ENCODE measurements around the gene EIF4E1B. TPM values are rescaled to one million over a fixed set of nuclear protein-coding genes. Genes with fewer than 3 reads are reported as not detected.
A peak's percentile ranks its signal among the peaks of the same experiment; 100 is the strongest.

Gene EIF4E1B
- total and polyA plus RNA-seq, 2 donors (not counting 1 experiment from before 2014, with no cell fraction given): not detected

- H3K4me2 ChIP-seq (ENCODE audit: extremely low read depth, insufficient read depth, low read length): no peak overlapping the region
- no peaks in the 10 kb centered on the region for H3K79me2 ChIP-seq (ENCODE audit: control insufficient read depth, insufficient read depth, low read length)
- no peak overlapping the region for H3K4me3 ChIP-seq (replicated peaks in 1 of 4; ENCODE audit: control extremely low read depth in 1 of 4, insufficient read depth in 1 of 4, low read depth in 3 of 4, low read length in 4 of 4)
- peak in 1 of 2 donors; percentile 34 for DNase-seq (ENCODE audit: low read depth in 2 of 2)
- no peak overlapping the region for H3K9ac ChIP-seq (ENCODE audit: insufficient read depth, low read length)
- no peaks in the 10 kb centered on the region for H4K20me1 ChIP-seq (ENCODE audit: control insufficient read depth, extremely low read depth, insufficient read depth, low read length)
- no peaks in the 10 kb centered on the region for H3K36me3 ChIP-seq (ENCODE audit: control insufficient read depth, insufficient read depth, low read length)
- no peak overlapping the region for H2AFZ ChIP-seq (ENCODE audit: low read length)
- no peaks in the 10 kb centered on the region for H3K9me3 ChIP-seq (ENCODE audit: control insufficient read depth, insufficient read depth, low read depth, low read length)
- TF ChIP-seq CTCF (conservative IDR thresholded peaks at IDR 0.05 in 1 of 2, IDR thresholded peaks at IDR 0.05 in 1 of 2; ENCODE audit: low read depth in 1 of 2, low read length in 2 of 2) (no peak), EZH2 (IDR thresholded peaks at IDR 0.05; ENCODE audit: low read length, missing control alignments) (no peak)
- no peak overlapping the region for H3K27ac ChIP-seq (ENCODE audit: insufficient read depth, low read length)
- no peaks in the 10 kb centered on the region for H3K4me1 ChIP-seq (ENCODE audit: control insufficient read depth, extremely low read depth, insufficient read depth, low read length)
- H3K27me3 ChIP-seq (ENCODE audit: control insufficient read depth, insufficient read depth, low read length): peaks cover 15% of the 10 kb centered on the region
Measured at GRCh38 chr5:176639981-176640380, 9.5 kb downstream of the EIF4E1B start.

GRCh38 chr5:176640616-176641015, 10.1 kb downstream of the EIF4E1B start:
- H3K27me3 ChIP-seq (ENCODE audit: control insufficient read depth, insufficient read depth, low read length): peaks cover 11% of the 10 kb centered on the region
- H3K36me3 ChIP-seq (ENCODE audit: control insufficient read depth, insufficient read depth, low read length): no peaks in the 10 kb centered on the region
- no peak overlapping the region for H3K9ac ChIP-seq (ENCODE audit: insufficient read depth, low read length)
- no peak for TF ChIP-seq CTCF (conservative IDR thresholded peaks at IDR 0.05 in 1 of 2, IDR thresholded peaks at IDR 0.05 in 1 of 2; ENCODE audit: low read depth in 1 of 2, low read length in 2 of 2)
- TF ChIP-seq EZH2 (IDR thresholded peaks at IDR 0.05; ENCODE audit: low read length, missing control alignments): no peak
- no peaks in the 10 kb centered on the region for H3K9me3 ChIP-seq (ENCODE audit: control insufficient read depth, insufficient read depth, low read depth, low read length)
- H2AFZ ChIP-seq (ENCODE audit: low read length): no peak overlapping the region
- no peak for DNase-seq (ENCODE audit: low read depth in 2 of 2)
- H3K79me2 ChIP-seq (ENCODE audit: control insufficient read depth, insufficient read depth, low read length): no peaks in the 10 kb centered on the region
- H4K20me1 ChIP-seq (ENCODE audit: control insufficient read depth, extremely low read depth, insufficient read depth, low read length): no peaks in the 10 kb centered on the region
- no peaks in the 10 kb centered on the region for H3K4me1 ChIP-seq (ENCODE audit: control insufficient read depth, extremely low read depth, insufficient read depth, low read length)
- no peak overlapping the region for H3K4me3 ChIP-seq (replicated peaks in 1 of 4; ENCODE audit: control extremely low read depth in 1 of 4, insufficient read depth in 1 of 4, low read depth in 3 of 4, low read length in 4 of 4)
- no peak overlapping the region for H3K4me2 ChIP-seq (ENCODE audit: extremely low read depth, insufficient read depth, low read length)
- H3K27ac ChIP-seq (ENCODE audit: insufficient read depth, low read length): no peak overlapping the region

DNA sequence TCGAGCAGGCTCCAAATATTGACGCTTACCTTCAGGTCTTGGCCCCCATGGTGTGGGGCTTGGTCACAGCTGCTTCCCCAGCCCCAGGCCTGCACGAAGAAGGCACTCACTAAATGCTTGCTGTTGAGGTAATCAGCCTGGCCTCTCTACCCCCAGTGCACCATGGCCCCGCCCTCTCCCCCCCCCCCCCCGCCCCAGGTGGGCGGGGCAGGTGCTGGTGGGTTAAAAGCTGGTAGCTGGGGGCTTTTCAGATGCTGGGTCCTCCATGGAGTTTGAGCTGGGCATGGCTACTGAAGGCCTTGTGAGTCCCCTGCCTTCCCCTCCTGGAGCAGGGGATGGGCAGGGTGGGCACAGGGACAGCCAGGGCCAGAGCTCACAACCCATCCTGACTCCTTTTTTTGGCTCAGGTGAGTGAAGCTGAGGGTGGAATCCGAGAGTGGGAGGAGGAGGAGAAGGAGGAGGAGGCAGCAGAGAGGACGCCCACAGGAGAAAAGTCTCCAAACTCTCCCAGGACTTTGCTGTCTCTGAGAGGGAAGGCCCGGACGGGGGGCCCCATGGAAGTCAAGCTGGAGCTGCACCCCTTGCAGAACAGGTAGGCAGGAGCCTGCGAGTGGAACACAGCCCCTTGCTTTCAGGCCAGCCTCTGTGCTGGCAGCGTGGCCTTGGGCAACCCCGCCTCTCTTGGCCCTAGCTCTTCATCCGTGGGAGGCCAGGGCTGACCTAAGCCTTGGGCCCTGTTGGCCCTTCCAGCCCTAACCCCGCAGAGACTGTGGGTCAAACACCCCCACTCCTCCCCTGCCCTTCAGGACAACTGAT, 12.4 kb downstream of the EIF4E1B start:
- no peak for DNase-seq (ENCODE audit: low read depth in 2 of 2)
- Histone ChIP-seq H3K27me3 (ENCODE audit: control insufficient read depth, insufficient read depth, low read length) (no peaks in the 10 kb centered on the region), H4K20me1 (ENCODE audit: control insufficient read depth, extremely low read depth, insufficient read depth, low read length) (no peaks in the 10 kb centered on the region), H3K4me1 (ENCODE audit: control insufficient read depth, extremely low read depth, insufficient read depth, low read length) (peaks cover 4% of the 10 kb centered on the region), H3K4me3 (replicated peaks in 1 of 4; ENCODE audit: control extremely low read depth in 1 of 4, insufficient read depth in 1 of 4, low read depth in 3 of 4, low read length in 4 of 4) (no peak overlapping the region), H3K79me2 (ENCODE audit: control insufficient read depth, insufficient read depth, low read length) (peaks cover under 1% of the 10 kb centered on the region), H3K36me3 (ENCODE audit: control insufficient read depth, insufficient read depth, low read length) (no peaks in the 10 kb centered on the region), H3K4me2 (ENCODE audit: extremely low read depth, insufficient read depth, low read length) (no peak overlapping the region), H3K27ac (ENCODE audit: insufficient read depth, low read length) (no peak overlapping the region), H2AFZ (ENCODE audit: low read length) (no peak overlapping the region), H3K9ac (ENCODE audit: insufficient read depth, low read length) (no peak overlapping the region), H3K9me3 (ENCODE audit: control insufficient read depth, insufficient read depth, low read depth, low read length) (no peaks in the 10 kb centered on the region)
- TF ChIP-seq EZH2 (IDR thresholded peaks at IDR 0.05; ENCODE audit: low read length, missing control alignments) (no peak), CTCF (conservative IDR thresholded peaks at IDR 0.05 in 1 of 2, IDR thresholded peaks at IDR 0.05 in 1 of 2; ENCODE audit: low read depth in 1 of 2, low read length in 2 of 2) (no peak)
